ENCODE results near the gene CDKN3.
"Not testable (repeated sequence)": the region's sequence is repeated elsewhere in the genome, so short reads cannot be mapped to it uniquely, and the experiment has no call there.

Gene CDKN3

DNA sequence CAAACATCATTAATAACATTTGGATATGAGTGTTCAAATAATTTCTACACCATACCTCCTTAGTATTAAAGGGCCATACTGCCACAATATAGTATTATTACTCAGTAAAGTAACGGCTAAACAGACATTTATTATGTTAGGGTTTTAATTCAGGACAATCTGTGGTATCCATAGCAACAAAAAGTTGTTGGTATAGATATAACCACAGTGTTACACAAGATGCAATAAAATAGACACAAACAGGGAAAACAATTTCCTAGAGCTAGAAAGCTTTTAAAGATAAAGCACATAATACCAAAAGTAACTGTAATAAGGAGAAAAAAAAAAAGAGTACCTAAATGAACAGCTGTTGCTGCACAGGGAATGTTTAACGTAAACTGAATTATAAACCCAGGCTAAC is 28.3 kb downstream of the CDKN3 start:
- DNase-seq, result no peak

DNA sequence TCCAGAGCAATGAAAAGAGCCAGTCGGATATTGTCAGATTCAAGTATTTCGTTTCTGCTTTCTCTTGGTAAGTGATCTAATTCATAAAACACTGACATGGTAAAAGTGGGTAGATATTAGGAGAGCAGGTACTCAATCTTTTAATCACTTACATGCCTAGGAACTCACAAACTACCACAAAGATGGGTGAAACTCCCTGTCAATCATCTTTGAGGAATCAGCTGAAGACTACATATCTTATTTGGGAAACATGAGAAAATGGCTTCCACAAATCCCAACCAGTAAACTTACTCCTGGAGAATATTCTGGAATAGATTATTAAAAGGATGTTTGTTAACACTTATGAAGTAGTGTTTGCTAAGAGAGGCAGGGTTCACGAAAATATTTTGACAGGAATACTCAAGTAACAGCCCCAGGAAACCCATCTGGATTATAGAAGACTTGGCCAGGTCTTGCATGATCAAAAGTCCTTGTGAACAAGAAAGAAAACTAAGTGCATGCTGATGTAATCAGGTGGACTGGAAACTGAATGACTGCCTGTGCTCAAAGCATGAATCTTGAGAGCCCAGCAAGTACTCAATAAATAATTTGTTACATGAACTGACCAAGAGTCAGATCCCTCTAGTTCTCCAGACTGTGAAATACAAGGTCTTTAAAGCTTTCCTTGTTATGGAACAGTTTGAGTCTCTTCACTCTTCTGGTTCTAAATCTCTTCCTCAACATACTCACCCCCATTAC is 28.9 kb downstream of the CDKN3 start:
- DNase-seq, result no peak

DNA sequence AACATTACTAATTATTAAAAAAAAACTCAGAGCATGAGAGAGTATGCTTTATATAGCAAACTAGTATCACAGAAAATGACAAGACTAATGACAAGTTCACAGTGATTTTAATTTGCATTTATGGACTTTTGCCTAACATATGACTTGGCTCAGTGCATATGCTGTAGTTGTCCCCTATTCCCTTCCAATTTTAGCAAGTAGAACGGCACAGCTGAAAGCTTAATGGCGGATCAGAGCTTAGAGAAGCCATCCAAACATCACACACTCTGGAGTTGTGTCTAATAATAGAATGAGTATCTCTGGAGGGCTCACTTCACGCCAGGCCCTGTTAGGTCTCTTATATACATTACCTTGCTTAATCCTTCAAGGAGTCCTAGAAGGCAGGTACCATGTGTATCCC is 31.1 kb downstream of the CDKN3 start:
- DNase-seq, result no peak

DNA sequence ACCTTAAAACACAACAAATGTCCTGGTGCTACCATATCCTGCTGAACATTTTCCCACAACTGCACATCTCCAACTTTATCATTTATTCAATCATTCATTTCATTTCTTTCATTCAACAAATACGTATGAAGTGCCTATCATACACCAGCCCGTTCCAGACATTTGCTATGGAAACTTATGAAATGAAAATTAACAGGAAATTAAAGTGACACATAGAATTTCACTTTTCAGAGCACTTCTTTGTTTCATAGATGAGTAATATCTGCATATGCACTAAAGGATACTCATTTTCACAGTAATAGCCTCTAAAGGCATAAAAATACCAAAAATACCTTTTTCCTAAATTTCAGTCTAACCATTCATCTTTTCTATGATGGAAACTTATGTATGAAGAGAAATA is 31.7 kb downstream of the CDKN3 start:
- DNase-seq, result no peak

DNA sequence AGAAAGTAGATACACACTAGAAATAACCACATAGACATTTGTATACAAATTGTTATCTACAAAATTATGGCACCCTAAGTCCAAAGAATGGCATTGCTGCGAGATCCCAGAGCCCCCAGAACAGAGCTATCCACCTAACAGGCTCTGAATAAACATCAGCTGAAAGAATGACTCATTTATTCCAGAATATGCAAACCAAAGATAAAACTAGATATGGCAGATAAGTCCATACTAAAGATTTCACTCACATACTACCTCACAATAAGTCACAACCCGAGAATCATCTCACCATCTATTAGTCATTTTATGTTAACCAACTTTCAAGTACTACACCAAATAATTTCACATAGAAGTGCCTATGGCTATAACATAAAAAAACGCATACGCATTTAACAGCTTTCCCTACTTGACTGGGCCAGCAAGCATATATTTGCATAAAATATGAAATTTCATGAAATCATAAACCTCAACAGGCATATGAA is 38.7 kb downstream of the CDKN3 start:
- DNase-seq, result no peak

DNA sequence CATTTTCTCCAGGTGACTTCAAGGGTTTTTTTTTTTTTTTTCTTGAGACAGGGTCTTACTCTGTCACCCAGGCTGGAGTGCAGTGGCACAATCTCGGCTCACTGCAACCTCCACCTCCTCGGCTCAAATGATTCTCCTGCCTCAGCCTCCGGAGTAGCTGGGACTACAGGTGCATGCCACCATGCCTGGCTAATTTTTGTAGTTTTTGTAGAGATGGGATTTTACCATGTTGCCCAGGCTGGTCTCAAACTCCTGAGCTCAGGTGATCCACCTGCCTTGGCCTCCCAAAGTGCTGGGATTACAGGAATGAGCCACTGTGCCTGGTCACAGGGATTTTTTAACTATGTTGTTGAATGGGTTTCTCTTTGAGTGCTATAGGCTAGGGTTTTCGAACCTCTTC is 41.1 kb downstream of the CDKN3 start:
- DNase-seq, result not testable (repeated sequence)

DNA sequence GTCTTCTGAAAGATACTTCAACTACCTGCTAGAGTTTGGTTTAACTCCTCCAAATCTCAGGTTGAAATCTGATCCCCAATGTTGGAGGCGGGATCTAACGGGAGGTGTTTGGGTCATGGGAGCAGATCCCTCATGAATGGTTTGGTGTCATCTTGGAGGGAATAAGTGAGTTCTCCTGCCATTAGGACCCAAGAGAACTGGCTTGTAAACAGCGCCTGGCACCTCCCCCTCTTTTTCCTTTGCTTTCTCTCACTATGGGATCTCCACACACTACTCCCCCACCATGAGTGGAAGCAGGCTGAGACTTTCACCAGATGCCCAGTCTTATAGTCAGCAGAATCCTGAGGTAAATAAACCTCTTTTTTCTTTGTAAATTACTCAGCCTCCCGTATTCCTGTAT is 41.9 kb downstream of the CDKN3 start:
- no peak for DNase-seq

DNA sequence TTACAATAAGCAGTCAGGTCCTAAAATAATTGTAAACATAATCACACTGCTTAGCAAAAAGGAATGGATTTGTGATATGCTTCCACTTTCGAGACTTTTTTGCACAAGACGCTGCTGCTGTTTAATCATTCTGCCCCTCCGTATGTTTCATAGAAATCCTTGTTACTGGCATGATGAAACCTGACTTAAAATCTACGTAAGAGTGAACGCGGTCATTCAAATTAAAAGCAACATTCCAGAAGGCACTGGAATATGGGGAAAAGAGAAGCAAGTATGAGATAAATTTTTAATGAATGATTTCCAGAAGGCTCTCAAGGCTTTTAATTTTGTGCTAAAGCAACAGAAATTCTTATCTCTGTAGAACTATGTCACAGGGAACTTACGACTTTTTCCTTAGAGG is 43.2 kb downstream of the CDKN3 start:
- DNase-seq, result no peak

DNA sequence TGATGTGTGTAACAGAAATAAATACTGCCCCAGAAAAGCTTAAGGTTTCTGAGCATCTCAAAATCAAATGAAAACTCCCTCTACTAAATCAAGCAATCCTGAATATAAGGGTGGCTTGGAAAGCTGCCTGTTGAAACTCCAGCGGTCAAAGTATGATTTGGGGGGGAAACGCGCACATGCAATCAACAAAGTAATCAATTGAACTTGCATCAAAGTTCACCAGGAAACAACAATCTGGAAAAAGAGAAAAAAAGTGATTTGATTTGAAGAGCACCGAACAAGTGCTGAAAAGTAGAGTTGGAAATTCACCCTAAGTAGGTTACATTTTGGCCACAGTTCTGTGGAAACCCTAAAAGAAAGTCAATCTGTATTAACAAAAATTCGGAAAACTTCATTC is 43.7 kb downstream of the CDKN3 start:
- DNase-seq, result no peak

DNA sequence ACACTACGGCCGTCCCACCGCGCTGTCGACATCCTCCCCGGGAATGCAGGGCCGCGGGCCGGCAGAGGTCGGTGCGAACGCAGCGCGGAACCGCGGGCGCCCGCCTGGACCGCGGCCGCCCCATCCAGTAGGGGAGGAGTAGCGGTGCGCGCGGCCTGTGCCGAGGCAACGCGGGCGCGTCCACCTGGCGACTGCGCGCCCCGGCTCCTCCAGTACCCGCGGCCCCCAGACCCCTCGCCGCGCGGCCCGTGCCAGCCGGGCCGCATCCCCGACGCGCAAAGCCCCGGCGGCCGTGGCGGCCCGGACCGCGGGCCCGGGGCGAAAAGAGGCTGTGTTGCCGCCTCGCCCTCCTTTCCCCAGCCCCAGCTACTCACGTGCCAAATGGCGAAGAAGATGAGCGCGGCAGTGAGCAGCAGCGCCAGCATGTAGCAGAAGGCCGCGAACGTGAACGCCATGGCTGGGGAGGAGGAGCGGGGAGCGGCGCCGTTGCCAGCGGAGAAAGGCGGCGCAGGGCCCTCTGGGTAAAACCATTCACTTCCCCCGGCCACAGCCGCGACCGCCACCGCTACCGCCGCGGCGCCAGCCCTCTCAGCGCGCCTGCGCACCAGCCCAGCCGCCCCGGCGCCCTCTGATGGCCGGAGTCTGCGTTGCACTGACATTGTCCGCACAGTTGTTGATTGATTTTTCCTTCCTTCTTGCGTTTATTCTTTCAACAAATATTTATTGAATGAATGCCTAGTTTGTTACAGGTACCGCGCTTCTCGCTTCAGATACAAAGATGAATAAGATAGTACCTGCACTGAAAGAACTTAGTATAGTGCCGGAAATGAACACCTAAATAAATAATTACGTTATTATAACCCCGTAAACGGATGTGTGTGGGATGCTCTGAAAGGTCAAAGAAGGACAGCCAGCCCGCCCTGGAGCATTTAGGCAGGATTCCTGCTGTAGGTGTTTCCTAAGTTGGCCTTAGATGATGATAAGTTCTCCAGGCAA is 44.4 kb downstream of the CDKN3 start, which contains the start of gene CNIH1:
Gene CNIH1 (minus strand): TSS at position 502 of the 996 bp plus-strand sequence. CDS start 47 bp downstream, at position 455.
- peak; percentile 91 for DNase-seq

DNA sequence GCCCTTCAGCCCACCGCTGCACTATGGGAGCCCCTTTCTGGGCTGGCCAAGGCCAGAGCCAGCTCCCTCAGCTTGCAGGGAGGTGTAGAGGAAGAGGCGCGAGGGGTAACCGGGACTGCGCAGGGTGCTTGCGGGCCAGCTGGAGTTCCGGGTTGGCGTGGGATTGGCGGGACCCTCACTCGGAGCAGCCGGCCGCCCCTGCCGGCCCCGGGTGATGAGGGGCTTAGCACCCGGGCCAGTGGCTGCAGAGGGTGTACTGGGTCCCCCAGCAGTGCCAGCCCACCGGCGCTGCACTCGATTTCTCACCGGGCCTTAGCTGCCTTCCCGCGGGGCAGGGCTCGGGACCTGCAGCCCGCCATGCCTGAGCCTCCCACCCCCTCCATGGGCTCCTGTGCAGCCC is 46.2 kb downstream of the CDKN3 start:
- DNase-seq, result not testable (repeated sequence)

DNA sequence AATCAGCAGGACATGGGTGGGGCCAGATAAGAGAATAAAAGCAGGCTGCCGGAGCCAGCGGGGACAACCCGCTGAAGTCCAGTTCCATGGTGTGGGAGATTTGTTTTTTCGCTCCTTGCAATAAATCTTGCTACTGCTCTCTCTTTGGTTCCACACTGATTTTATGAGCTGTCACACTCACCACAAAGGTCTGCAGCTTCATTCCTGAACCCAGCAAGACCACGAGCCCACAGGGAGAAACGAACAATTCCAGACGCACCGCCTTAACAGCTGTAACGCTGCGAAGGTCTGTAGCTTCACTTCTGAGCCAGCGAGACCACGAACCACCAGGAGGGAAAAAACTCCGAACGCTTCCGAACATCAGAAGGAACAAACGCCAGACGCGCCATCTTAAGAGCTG is 47.2 kb downstream of the CDKN3 start:
- no peak for DNase-seq

DNA sequence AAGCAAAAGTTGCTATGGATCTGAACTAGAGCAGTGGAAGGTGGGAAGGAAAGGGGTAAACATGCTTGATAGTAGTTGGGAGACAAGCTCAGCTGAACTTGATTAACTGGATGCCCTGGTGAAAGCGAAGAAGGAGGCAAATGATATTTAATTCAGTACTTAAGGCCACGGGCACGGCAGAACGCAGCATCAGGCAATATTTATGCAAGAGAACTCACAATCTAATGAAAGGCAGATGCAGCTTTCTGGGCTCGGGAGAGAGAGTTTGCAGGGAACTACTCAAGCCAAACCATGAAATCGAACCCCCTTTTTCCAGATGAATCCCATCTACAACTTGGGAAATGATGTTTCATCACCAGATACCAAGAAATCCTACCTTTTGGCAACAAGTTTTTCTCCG is 47.9 kb downstream of the CDKN3 start:
- DNase-seq, result no peak

DNA sequence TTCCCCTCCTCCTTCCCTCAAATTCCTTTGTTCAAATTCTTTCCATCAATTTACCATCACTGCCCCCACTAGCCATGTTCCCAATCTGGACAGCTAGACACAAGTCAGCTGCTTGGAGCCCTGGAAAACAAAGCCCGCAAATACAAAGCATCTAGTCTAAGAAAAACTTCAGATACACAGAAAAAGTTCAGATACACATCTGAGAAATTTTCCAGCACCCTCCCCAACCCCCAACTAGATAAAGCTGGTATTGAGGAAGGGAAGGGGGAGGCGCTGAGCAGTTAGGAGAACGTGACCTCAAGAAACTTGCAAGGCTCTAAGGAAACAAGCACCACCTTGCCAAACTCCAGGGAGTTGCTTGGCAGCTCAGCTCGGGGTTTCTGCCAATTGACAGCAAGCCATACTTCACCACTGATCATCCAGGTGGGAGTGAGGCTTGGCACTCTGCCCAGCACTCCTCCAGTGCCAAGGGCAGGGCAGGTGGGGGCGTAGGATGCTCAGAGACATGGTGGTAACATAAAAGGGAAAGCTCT is 49.4 kb downstream of the CDKN3 start:
- DNase-seq, result peak; percentile 92

DNA sequence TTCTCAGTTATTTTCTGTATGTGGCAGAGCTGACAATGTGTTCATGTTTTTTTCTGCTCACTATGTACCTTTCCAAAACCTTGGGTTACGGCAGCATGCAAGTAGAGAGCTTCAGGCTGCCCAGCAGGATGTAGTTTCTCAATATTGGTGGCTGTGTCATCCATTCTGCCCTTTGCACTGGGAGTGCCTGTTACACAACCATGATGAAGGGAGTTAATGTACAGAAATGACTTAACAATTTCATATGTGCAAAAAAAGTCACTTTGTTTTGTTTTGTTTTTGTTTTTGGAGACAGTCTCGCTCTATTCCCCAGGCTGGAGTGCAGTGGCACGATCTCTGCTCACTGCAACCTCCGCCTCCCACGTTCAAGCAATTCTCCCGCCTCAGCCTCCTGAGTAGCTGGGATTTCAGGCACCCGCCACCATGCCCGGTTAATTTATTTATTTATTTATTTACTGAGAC is 50.5 kb downstream of the CDKN3 start:
- DNase-seq, result no peak

DNA sequence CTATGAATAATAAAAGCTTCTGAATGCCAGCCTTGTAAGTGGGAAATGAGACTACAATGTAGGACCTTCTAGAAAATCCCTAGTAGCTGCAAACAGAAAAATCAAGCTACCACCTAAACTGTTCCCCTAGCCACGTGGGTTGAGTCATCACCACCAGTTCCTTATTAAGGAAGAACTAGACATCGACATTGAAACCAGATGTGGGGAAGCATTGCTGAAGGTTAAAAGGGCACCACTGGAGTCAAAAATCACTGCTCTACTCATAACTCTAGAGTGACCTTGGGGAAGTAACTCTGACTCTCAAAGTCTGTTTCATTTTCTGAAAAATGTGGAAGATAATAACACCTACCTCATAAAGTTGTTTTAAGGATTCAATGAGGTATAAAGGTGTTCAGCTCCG is 53.7 kb downstream of the CDKN3 start:
- no peak for DNase-seq

DNA sequence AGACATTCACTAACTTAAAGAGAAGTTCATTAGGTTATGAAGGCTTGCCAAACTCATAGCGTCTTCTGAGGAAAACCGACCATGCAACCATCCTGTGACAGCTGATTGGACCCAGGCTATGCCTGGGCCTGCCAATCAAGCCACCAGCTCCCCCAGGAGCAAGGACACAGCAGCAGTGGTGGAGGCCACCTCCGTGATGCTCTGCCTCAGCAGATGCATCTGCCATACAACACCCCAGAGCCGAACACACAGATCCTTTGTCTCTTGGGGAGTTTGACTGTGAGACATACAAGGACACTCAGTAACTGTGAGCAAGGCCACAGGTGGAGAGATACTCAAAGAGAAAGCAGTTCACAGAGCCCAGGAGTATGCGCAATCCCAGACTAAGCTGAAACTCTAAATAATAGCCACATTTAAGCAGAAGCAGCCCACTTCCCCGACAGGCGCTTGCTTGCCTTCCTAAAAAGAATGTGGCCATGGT is 54.4 kb downstream of the CDKN3 start:
- DNase-seq, result no peak

DNA sequence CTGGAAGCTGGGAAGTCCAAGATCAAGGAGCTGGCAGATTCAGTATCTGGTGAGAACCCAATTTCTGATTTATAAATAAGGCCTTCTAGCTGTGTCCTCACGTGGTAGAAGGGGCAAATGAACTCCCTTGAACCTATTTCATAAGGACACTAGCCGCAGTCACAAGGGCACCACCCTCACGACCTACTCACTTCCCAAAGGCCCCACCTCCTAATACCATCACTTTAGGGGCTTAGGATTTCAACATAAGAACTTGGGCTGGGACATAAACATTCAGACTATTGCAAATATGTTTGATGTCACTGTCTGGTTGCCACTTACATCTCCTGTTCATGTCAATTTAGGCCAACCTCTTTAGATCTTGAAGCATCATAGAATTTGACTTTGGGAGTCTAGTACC is 55.2 kb downstream of the CDKN3 start:
- no peak for DNase-seq

DNA sequence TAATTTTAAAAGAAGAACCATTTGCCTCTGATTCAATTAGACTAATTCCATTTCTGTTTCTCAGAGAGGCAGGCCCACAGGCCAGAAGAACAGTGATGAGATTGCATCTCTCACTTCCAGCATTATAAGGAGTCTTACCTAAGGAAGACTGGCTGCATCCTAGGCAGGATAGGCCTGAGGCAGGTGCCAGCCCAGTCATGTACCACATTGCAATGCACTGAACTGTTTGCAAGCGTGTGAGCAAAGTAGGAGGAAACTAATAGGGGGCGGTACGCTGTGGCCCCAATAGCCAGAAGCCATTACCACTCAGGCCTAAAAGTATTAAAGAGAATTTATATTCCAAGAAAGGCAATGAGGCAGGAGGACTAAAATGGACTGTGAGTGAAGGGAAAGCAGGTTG is 56.4 kb downstream of the CDKN3 start:
- no peak for DNase-seq

DNA sequence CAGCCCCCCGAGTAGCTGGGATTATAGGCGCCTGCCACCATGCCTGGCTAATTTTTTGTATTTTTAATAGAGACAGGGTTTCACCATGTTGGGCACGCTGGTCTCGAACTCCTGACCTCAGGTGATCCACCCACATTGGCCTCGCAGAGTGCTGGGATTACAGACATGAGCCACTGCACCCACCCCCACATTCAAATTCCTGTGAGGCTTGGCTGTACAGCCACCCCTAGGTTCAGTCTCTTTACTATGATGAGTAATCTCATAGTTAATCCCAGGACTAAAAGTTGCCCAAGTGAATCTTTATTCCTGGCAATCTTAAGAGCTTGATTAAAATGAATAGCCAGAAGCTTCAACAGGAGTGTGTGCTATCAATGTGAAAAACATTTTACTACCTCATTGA is 57.2 kb downstream of the CDKN3 start:
- not testable (repeated sequence) for DNase-seq

DNA sequence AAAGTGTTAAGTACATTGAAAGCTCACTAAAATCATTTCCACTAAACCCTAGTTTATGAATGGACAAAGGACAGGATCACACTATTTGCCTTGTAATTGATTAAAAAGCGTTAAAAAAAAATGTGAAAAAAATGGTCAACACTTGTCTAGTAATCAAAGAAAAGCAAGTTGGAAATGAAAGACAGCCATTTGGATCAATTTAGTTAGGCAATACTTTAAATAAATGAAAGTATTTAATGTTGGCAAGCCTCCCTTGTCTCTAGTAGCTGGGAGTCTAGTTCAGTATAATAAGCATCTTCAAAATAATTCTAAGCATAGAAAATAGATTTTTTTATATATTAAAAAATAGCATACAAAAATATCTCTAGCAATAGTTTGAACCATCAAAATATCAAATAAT is 58.6 kb downstream of the CDKN3 start:
- no peak for DNase-seq

DNA sequence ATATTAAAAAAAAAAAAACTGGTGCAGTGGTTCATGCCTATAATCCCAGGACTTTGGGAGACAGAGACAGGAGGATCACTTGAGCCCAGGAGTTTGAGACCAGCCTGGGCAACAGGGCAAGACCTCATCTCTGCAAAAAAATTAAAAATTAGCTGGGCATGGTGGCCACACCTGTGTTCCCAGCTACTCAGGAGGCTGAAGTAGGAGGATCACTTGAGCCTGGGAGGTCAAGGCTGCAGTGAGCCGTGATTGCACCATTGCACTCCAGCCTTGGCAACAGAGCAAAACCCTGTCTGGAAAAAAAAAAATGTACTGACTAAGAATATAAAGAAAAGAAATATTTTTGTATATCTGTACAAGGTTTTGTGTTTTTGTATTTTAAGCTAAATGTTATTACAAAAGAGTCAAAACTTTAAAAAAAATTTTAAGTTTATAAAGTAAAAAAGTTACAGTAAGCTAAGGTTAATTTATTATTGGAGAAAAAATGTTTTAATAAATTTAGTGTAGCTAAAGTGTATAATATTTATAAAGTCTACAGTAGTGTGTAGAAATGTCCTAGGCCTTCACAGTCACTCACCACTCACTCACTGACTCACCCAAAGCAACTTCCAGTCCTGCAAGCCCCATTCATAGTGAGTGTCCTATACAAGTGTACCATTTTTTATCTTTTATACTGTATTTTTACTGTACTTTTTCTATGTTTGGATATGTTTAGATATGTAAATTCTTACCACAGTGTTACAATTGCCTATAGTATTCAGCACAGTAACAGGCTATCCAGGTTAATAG is 60.2 kb downstream of the CDKN3 start:
- not testable (repeated sequence) for DNase-seq

DNA sequence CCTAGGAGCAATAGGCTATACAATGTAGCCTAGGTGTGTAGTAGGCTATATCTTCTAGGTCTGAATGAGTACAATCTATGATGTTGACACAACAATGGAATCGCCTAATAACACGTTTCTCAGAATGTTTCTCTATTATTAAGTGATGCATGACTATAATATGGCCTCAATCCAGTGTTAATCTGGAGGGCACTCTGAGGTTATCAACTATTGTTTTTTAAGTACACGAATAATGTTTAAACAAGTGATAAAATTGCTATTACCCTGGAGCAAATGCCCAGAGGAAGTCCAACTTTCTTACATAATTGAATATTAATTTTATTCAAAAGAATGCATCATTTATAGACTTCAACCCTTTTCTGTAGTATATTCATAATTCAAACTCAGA is 60.8 kb downstream of the CDKN3 start:
- no peak for DNase-seq

All from NCI-H1092 (cell line).